Stimulated activated CD8-positive, alpha-beta memory T cell treated with anti-CD3 and anti-CD28 coated beads, Interleukin-4, amount 100 ng/mL, for 24 hours (primary cell): ENCODE measurements around the gene COQ5.
"Not testable (repeated sequence)": the region's sequence is repeated elsewhere in the genome, so short reads cannot be mapped to it uniquely, and the experiment has no call there.

ENCODE experiments used
- DNase-seq: peaks from one replicate; pipeline ENCODE4 v3.0.0-alpha.2; 2020; ENCODE audit warnings: low read depth

Gene COQ5

DNA sequence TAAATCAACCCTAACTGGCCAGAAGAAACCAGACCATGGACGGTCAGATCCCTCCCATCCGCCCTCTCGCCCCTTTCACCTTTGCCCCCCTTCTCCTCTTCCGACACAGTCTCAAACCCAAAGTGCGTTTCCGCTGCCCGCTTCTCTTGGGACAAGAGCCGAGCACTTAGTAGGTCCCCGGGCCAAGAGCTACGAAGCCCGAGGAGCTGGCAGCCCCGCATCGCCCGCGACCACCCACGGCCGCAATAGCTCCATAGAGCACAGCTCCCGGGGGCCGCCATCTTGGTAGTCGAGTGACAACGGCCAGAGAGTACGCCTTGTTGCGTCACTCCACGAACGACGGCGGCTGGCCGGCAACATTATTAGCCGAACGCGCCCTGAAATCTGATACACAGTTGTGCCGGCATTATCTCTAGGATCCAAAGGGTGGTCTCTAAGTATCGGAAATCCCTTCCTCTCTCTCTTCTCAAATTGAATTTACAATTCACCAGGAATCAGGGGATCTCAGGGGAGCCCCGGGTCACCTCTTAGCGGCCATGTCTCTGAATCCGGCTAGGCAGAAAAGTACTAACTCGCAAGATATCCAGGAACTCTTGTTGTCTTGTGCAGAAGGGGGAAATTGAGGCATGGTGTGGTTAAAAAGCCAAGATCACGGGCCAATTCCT lies at the start of gene COQ5:
TSS of gene COQ5 (minus strand) at position 298 of the 665 bp plus-strand sequence. CDS start at position 281, 17 bp downstream.
- DNase-seq, result peak; percentile 79

DNA sequence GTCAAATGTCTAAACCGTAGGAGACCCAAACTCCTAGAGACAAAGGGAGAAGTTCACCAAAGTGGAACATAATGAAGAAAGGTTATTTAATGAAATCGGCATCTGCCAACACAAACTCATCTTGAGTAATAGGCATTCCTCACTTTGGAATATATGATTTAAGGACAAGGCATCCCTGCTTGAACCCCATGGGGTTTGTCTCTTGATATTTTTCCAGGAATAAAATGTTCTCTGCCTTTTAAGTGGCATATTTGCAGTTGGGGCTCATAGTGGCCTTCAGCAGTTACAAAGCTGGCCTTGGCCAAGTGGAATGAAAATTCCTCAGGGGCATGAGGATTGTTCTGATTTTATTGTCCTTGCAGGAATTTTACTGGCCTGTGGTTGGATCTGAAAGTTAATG lies 45.1 kb upstream of the COQ5 start:
- DNase-seq, result no peak

DNA sequence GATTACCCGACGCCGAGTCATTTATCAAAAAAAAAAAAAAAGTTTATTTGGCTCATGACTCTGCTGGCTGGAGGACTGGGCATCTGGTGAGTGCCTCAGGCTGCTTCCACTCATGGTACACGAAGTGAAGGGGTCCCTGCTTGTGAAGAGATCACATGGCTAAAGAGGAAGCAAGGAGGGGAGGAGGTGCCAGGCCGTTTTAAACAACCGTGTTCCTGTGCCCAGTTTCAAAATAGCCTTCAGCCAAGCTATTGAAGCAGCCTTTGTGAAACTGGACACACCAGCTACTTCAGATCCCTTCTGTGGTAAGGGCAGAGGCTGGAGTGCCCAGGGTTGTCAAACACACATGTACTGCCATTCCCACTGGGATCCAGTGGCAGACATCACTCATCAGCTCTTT lies 44.6 kb upstream of the COQ5 start:
- no peak for DNase-seq

DNA sequence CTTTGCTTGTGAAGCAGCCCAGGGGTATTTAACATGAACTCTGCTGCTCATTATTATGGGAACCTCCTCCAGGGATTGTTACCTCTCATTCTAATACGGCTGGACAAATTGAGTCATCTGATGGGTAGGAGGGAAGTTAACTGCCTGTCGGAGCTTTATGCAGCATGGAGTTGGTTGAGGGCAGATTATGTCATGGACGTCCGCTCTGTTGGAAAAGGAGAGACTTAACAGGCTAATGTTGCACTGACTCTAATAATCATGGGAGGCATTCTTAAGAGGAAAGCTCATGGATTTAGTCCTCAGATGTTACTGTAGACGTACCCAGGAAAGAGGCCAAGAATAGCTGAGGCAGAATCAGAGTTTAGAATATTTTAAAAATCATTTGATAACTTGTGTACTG lies 42.3 kb upstream of the COQ5 start:
- no peak for DNase-seq

- no peak for DNase-seq
Observed at GRCh38 chr12:120563495-120563894, 34.5 kb upstream of the COQ5 start.

- DNase-seq, result no peak
Observed at GRCh38 chr12:120562906-120563305, 33.9 kb upstream of the COQ5 start.

DNA sequence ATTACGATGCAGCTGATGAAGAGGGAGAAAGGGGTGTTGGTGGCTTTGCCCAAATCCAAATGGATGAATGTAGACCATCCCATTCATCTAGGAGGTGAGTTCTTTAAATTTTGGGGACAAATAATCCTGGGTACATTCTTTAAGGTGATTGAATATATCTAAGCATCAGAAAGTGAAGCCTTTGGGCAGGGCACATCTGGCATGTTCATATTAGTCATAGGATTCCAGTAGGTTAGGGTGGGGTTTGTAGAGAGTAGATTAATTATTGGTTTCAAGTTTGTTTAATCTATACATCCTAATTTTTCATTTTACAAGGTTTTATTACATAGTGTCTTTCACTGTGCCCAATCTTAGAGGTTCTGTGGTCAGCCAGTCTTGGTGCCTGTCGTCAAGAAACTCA lies 28.6 kb upstream of the COQ5 start:
- no peak for DNase-seq

DNA sequence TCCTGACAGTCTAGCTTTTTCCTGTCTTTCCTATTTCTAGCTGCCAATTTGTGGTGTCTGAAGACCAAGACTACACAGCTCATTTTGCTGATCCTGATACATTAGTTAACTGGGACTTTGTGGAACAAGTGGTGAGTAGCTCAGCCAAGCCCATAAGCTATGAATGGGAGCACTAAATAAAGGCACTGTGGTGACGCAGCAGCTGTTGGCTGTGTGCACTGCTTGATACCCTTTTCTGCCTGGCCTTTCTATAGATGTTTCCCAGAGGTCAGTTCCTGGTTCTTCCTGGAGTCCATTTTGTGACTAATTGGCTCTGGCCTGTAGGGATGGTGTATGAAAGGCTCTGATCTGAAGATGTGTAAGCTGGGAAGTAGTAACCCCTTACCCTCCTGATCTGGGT lies 25.7 kb upstream of the COQ5 start:
- no peak for DNase-seq

DNA sequence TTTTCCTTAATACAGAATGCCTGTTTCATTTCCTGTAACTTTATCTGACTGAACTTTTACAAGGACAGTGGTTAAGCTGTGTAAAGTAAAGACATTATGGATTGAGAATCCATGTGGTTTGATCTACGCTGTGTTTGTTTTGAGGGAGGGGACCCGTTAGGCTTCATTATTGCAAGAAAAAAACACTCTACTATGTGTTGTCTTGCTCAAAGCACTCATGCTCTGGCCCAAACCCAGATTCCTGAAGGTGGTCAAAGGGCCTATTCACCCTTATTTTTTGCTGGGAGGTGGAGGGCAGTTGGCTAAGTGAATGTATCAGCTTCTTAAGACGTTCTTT lies 17.1 kb upstream of the COQ5 start:
- no peak for DNase-seq

DNA sequence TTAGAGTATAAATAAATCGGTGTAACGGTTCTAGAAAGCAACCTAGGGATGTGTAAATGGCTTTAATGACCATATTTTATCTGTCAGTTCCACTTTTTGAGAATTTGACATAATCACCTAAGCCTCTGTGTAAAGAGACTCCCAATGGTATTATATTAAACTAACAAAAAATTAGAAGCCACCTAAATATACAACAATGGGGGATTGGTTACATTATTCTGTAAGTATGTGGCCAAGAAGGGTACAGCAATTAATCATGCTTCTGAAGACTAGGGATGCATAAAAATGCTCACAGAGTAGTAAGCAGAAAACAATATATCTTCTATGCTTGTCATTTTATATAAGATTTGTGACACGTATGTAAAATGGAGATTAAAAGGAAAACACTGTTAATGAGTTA lies 15.7 kb upstream of the COQ5 start:
- no peak for DNase-seq

GRCh38 chr12:120542166-120542565 lies 13.2 kb upstream of the COQ5 start:
- DNase-seq, result no peak

DNA sequence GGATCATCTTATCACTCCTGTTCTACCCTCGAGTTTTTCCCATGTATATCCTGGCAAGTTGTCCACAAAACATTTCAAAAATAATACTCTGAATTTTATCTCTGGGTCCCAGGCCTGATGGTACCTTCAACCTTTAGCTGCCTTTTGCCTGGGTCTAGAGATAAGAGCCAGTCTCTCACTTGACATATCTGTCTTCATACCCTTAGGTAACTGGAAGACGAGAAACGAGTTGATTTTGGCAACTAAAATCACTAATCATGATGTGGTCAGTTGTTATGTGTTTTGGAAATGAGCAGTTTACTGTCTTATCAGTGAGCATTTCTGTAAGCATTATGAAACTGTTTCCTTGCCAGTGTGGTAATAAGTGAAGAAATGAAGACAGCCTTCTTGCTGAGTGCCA lies 11.5 kb upstream of the COQ5 start:
- no peak for DNase-seq

DNA sequence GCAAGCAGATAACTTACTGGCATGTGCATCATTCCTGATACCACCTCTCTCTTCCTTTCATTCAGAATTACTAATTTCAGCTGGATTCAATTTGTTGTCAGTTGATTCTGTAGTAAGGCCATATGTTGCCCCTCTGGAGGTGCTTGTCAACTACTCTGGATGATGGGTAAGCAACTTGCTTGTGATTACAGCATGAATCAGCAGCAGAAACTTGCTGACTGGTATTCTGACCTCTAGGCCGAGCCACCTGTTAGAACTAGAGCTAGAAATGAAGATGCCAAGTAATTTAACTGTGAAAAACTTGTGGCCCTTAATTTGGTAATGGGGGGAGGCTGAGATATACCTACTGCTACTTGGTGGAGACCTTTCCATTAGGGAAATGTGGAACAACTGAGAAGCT lies 10.3 kb upstream of the COQ5 start:
- no peak for DNase-seq

DNA sequence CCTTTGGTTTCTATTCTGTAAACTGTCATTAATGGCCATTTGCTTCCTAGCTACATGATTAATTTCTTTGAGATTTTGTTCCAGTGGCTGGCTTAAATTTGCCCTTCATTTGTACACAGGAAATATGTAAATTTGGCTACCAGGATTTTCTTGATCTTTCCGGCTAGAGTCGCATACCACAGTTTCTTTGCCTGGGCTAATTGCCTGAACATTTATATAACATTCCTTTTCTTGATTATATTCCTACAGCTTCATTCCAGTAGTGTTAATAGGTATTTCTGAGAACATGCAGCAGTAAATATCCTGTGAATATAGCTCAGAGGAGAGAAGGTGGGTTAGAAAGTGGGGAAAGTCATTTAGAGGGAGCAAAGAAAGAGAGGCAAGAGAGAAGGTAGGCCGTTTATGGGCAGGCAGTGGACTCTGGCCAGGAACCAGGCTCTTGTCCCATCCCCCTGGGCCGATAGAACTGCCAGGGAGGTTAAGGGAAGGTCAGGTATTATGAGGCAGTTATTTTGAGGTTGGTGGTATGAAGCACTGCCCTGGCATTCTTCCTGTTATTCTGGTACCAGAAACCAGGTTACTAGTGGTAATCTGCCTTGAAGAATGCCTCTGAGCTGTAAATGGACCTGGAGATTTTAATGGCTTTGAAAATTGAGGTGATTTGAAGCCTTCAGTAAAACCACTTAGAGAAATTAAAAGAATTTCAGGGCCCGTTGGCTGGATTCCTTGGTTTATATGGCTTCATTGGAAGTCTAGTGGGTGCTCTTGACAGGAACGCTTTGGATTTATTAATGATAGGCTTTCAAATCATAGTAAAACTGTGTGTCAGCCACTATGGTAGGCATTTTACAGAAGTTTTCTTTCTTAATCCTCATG lies 9.6 kb upstream of the COQ5 start:
- no peak for DNase-seq

- no peak for DNase-seq
Observed at GRCh38 chr12:120537856-120538220, 8.9 kb upstream of the COQ5 start.

DNA sequence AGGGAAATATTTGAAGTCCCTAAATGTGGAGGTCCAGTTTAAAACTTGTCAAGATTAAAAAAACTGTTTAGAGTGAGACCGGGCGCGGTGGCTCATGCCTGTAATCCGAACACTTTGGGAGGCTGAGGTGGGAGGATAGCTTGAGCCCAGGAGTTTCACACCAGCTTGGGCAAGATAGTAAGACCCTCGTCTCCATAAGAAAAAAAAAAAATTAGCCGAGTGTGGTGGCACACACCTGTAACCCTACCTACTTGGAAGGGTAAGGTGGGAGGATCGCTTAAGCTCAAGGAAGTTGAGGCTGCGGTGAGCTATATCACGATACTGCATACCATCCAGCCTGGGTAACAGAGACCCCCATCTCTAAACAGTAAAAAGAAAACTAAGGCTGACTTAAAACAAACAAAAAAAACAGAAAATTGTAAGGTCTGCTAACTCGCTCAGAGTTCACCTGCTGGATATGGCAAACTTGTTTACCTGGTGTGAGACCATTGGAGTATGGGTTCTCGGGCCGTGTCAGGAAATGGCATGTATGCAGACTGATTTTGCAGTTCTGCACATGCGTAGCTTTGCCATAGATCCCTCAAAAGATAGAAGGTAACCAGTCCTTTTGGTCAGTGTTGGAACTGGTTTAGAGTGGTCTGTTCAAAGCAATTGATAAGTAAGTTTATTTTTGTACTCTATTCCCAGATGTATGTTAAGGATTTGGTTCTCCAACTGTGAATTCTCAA lies 7.3 kb upstream of the COQ5 start:
- no peak for DNase-seq

- DNase-seq, result peak; percentile 33
Observed at GRCh38 chr12:120534703-120535655, 6.0 kb upstream of the COQ5 start.

DNA sequence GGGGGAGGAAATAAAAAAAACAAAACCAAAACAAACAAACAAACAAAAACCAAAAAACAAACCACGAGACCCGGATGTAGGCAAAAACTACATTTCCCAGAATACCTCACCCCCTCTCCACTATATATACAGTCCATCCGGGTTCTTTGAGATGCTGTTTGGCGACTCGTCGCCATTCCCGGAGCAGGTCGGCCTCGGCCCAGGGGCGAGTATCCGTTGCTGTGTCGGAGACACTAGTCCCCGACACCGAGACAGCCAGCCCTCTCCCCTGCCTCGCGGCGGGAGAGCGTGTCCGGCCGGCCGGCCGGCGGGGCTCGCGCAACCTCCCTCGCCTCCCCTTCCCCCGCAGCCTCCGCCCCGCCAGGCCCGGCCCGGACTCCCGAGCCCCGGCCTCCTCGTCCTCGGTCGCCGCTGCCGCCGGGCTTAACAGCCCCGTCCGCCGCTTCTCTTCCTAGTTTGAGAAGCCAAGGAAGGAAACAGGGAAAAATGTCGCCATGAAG lies 5.3 kb upstream of the COQ5 start, which contains the start of gene RNF10:
TSS of gene RNF10 (plus strand) at position 154 of the 500 bp plus-strand sequence. CDS start 456 bp downstream, outside the sequence.
- peak; percentile 44 for DNase-seq

DNA sequence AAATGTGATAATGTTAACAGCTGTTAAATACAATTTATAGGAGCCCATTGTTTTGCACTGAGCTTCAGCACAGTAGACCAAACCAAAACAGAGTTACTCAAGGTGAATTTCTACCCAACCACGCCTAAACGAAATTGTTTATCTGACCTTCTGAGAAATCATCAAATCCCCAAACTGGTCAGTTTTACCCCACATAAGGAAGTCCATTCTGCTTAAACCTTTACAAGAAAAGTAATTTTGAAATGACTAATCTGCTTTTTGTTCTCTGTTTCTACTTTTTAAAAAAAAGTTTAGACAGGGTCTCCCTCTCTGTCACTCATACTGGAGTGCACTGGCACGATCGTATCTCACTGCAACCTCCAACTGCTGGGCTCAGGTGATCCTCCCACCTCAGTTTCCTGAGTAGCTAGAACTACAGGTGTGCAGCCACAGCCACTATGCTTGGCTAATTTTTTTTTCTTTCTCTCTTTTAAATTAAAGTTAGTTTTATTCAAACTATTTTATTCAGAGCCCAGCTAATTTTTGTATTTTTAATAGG lies 3.8 kb upstream of the COQ5 start:
- DNase-seq, result no peak

DNA sequence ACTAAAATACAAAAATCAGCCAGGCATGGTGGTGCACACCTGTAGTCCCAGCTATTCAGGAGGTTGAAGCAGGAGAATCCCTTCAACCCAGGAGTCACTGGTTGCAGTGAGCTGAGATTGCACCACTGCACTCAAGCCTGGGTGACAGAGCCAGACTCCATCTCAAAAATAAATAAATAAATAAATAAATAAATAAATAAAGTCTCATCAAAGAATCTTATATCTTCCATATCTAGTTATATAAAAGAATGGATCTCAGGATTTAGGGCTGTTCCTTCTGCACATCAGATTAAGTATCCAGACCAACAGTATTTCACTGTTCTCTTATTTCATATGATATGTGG lies 1.4 kb upstream of the COQ5 start:
- DNase-seq, result not testable (repeated sequence)

- DNase-seq, result no peak
Observed at GRCh38 chr12:120529641-120530417, 871 bp upstream of the COQ5 start.
